NCI-H2227 (cell line): ENCODE results near the gene G6PC1.
"Not testable (repeated sequence)": the region's sequence is repeated elsewhere in the genome, so short reads cannot be mapped to it uniquely, and the experiment has no call there.

Source experiments
- DNase-seq: peaks from one replicate; lab custom pipeline; 2025; ENCODE audit not compliant: unreplicated experiment; lab: John Stamatoyannopoulos, UW

The G6PC1 gene

DNA sequence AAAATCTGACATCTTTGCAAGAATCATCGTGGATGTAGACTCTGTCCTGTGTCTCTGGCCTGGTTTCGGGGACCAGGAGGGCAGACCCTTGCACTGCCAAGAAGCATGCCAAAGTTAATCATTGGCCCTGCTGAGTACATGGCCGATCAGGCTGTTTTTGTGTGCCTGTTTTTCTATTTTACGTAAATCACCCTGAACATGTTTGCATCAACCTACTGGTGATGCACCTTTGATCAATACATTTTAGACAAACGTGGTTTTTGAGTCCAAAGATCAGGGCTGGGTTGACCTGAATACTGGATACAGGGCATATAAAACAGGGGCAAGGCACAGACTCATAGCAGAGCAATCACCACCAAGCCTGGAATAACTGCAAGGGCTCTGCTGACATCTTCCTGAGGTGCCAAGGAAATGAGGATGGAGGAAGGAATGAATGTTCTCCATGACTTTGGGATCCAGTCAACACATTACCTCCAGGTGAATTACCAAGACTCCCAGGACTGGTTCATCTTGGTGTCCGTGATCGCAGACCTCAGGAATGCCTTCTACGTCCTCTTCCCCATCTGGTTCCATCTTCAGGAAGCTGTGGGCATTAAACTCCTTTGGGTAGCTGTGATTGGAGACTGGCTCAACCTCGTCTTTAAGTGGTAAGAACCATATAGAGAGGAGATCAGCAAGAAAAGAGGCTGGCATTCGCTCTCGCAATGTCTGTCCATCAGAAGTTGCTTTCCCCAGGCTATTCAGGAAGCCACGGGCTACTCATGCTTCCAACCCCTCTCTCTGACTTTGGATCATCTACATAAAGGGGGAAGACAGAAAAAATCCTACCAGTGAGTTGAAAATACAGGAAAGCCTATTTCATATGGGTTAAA lies at the start of gene G6PC1:
Gene G6PC1, plus strand, starts transcription at position 340 of the 872 bp plus-strand sequence. Its CDS starts 78 bp downstream, at position 418.
- no peak for DNase-seq

DNA sequence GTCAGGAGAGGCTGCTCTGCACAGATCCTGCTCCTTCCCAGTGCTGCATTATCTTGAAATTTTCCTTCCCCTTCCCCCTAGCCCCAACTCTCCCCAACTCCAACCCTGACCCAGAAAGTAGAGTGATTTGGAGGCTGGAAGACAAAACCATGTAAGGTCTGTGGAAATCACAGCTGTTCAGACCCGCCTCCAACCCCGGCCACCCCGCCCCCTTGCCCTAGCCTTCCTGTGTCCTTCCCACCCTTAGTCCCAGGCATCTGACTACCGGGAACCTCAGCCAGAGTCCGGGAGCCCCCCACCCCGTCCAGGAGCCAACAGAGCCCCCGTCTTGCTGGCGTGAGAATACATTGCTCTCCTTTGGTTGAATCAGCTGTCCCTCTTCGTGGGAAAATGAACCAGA lies 49.6 kb upstream of the G6PC1 start, which contains the start of gene AOC3:
Gene AOC3, plus strand, starts transcription at position 246 of the 400 bp plus-strand sequence. Its CDS starts 145 bp downstream, at position 391.
- no peak for DNase-seq

DNA sequence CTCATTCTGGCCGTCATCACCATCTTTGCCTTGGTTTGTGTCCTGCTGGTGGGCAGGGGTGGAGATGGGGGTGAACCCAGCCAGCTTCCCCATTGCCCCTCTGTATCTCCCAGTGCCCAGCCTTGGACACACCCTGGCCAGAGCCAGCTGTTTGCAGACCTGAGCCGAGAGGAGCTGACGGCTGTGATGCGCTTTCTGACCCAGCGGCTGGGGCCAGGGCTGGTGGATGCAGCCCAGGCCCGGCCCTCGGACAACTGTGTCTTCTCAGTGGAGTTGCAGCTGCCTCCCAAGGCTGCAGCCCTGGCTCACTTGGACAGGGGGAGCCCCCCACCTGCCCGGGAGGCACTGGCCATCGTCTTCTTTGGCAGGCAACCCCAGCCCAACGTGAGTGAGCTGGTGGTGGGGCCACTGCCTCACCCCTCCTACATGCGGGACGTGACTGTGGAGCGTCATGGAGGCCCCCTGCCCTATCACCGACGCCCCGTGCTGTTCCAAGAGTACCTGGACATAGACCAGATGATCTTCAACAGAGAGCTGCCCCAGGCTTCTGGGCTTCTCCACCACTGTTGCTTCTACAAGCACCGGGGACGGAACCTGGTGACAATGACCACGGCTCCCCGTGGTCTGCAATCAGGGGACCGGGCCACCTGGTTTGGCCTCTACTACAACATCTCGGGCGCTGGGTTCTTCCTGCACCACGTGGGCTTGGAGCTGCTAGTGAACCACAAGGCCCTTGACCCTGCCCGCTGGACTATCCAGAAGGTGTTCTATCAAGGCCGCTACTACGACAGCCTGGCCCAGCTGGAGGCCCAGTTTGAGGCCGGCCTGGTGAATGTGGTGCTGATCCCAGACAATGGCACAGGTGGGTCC lies 49.0 kb upstream of the G6PC1 start:
- not testable (repeated sequence) for DNase-seq

DNA sequence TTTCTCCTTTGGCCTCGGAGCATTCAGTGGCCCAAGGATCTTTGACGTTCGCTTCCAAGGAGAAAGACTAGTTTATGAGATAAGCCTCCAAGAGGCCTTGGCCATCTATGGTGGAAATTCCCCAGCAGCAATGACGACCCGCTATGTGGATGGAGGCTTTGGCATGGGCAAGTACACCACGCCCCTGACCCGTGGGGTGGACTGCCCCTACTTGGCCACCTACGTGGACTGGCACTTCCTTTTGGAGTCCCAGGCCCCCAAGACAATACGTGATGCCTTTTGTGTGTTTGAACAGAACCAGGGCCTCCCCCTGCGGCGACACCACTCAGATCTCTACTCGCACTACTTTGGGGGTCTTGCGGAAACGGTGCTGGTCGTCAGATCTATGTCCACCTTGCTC lies 48.2 kb upstream of the G6PC1 start:
- no peak for DNase-seq

DNA sequence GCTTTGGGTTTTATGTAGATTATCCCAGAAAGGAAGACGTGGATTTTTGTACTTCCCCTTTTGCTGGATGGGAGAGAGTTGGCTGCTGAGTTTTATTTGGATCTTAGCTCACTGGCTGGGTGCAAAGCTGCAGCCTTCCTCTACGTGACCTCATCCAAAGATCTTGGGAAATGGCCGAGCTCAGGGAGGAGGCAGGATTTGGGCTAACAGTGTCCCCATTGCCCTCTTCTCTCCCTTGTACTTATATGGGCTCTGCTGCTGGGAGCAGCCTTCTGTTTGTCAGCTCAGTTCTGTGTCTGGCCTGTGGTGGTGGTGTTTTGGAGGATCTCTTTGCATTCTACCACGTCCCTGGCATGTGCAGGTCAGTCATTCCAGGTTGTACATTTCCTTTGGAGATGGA lies 47.6 kb upstream of the G6PC1 start:
- DNase-seq = no peak

DNA sequence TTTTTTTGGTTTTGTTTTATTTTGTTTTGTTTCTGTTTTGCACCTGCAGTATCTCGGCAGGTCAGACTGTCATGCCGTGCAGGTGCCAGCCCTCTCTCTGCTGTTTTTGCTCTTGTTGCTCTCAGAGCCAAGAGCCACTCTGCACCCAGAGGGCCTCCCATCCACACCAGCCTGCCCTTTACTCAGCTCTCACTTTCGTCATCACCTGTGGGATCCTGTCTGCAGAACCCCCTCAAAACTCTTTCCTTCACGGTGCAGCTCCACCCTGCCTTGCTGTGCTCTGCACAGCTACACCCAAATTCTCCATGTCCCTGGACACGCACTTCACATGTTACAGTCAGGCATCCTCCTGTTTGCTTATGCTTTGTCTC lies 47.0 kb upstream of the G6PC1 start:
- DNase-seq = no peak

DNA sequence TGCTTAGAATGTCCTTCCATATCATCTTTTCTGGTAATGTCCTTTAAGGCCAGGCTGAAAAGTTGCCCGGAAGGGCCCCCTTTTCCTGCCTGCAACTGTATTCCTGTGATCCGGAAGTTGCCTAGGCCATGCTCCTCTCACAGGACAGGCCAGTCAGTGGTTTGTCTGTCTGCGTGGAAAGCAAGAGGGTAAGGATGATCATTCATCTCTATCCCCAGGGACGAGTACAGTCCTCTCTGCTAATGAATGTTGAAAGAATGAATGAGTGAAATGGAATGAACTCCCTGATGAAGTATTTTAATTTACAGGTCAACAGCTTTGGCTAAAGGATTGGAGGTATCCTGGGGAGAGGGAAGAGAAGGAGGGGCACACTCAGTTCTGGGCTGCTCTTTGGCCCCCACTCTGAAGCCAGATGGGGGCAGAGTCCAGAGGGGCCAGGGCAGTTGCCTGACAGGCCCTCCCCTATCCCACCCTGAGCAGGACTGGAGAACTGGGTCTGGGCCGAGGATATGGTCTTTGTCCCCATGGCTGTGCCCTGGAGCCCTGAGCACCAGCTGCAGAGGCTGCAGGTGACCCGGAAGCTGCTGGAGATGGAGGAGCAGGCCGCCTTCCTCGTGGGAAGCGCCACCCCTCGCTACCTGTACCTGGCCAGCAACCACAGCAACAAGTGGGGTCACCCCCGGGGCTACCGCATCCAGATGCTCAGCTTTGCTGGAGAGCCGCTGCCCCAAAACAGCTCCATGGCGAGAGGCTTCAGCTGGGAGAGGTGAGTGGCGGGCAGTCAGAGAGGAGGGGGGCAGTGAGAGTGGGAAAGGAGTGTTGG lies 46.4 kb upstream of the G6PC1 start:
- DNase-seq = no peak

DNA sequence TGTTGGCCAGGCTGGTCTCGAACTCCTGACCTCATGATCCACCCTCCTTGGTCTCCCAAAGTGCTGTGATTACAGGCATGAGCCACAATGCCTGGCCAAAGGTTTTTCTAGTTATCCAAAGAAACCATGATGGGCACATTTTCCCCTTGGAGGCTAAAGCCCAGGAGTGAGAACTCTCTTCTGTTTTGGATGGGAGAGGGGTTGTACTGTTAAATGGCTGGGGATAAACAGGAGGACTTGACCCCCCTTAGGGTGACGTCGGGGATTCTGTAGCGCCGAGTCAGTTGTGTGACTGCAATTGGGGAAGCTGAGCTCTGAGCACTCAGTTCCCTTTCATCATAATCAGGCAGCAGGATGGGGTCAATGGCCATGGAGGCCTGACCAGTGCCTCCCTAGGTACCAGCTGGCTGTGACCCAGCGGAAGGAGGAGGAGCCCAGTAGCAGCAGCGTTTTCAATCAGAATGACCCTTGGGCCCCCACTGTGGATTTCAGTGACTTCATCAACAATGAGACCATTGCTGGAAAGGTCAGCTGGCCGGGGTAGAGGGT lies 45.5 kb upstream of the G6PC1 start:
- DNase-seq = no peak

DNA sequence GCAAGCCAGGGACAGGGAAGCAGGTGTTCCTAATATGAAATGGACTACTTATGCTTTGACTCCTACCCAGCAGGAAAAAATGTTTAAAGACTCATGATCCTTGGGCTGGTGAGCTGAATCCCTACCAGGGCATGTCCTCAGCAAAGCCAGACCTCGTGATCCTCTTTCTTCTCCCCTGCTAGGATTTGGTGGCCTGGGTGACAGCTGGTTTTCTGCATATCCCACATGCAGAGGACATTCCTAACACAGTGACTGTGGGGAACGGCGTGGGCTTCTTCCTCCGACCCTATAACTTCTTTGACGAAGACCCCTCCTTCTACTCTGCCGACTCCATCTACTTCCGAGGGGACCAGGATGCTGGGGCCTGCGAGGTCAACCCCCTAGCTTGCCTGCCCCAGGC lies 44.5 kb upstream of the G6PC1 start:
- DNase-seq = not testable (repeated sequence)

DNA sequence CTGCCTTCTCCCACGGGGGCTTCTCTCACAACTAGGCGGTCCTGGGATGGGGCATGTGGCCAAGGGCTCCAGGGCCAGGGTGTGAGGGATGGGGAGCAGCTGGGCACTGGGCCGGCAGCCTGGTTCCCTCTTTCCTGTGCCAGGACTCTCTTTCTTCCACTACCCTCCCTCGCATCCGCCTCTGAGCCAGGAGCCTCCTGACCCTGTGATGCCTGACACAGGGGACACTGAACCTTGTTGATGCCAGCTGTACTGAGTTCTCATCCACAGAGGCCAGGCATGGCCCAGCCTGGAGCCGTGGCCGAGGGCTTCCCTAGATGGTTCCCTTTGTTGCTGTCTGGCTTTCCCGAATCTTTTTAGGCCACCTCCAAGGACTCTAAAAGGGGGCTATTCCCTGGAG lies 44.1 kb upstream of the G6PC1 start:
- not testable (repeated sequence) for DNase-seq

DNA sequence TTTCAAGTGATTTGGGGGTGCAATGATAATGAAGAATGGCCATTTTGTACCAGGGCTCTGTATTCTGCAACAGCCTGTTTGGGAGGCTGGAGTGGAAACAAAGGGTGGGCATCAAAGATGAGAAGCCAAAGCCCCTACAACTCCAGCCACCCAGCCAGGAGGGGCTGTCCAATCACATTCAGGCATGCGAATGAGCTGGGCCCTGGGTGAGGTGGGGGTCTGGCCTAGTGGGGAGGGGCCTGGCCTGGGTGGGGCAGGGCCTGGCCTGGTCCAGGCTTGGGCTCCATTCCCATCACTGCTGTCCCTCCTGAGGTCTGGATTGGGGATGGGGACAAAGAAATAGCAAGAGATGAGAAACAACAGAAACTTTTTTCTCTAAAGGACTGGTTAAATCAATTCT lies 43.2 kb upstream of the G6PC1 start:
- no peak for DNase-seq

DNA sequence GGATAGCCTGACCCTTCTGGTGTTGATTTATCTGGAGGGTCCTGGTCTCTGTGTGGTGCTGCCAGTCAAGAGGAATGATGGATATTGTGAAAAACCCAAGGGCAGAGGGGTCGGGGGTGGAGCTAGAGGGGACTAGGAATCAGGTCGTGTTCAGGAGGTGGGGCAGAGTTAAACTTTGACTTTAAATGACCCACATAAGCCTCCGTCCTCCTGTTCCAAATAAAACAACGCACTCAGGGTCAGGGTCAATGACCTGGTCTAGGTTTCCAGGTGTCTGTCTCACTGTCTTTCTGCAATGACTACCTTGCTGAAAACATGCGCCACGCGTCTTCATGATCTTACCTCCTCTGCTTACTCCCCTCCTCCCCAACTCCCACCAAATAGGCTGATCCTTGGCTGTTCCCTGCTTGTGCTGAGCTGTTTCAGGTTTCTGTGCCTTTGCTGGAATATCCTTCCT lies 34.9 kb upstream of the G6PC1 start:
- no peak for DNase-seq

DNA sequence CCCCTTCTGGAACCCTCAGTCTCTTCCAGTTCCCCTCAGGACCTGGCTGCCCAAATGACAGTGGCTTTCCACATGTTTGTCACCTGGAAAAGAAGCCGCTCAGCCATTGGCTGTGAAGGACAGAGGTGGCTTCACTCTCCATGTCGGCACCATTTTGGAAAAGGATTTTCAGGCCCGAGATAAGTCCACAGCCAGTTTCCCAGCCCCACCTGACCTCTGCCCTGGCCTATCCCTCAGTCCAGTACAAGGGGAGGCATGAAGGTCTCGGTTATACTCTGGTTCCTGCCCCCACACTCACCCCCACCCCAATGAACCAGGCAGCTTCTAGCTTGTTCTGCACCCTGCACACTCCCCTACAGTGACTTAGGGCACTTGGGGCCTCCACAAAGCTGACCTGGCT lies 34.4 kb upstream of the G6PC1 start:
- no peak for DNase-seq

DNA sequence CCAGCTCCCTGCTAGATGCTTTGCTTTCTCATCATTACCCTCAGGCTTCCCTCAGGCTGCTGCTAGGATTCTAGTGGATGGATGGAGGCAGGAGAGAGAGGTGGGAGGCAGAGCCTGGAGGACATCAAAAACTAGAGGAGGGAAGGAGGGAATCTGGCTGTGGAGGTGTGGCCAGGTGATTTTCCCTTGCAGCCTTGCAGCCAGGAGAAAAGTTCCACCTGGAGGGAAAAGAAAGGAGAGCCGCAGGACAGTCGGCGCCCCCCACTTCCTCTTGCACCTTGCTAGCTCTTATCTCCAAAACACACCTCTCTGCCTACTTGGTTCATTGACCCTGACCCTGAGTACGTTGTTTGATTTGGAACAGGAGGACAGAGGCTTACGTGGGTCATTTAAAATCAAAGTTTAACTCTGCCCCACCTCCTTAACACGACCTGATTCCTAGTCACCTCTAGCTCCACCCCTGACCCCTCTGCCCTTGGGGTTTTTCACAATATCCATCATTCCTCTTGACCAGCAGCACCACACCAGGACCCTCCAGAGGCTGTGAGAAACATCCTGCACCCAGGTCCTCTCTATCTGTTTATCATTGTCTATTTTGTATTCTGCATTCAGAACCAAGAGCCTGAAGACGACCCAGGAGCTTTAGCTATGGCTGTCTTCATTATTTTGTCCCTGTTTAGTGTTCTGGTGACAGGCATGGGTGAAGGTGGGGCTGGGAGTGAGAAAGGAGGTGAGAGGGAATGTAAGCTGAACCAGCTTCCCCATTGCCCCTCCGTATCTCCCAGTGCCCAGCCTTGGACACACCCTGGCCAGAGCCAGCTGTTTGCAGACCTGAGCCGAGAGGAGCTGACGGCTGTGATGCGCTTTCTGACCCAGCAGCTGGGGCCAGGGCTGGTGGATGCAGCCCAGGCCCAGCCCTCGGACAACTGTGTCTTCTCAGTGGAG lies 33.7 kb upstream of the G6PC1 start:
- no peak for DNase-seq

DNA sequence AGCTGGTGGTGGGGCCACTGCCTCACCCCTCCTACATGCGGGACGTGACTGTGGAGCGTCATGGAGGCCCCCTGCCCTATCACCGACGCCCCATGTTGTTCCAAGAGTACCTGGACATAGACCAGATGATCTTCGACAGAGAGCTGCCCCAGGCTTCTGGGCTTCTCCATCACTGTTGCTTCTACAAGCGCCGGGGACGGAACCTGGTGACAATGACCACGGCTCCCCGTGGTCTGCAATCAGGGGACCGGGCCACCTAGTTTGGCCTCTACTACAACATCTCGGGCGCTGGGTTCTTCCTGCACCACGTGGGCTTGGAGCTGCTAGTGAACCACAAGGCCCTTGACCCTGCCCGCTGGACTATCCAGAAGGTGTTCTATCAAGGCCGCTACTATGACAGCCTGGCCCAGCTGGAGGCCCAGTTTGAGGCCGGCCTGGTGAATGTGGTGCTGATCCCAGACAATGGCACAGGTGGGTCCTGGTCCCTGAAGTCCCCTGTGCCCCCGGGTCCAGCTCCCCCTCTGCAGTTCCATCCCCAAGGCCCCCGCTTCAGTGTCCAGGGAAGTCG lies 32.8 kb upstream of the G6PC1 start:
- DNase-seq = not testable (repeated sequence)

DNA sequence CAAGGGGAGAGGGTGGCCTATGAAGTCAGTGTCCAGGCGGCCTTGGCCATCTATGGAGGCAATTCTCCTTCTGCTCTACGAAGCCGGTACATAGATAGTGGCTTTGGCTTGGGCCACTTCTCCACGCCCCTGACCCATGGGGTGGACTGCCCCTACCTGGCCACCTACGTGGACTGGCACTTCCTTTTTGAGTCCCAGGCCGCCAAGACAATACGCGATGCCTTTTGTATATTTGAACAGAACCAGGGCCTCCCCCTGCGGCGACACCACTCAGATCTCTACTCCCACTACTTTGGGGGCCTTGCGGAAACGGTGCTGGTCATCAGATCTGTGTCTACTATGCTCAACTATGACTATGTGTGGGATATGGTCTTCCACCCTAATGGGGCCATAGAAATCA lies 32.3 kb upstream of the G6PC1 start:
- no peak for DNase-seq

DNA sequence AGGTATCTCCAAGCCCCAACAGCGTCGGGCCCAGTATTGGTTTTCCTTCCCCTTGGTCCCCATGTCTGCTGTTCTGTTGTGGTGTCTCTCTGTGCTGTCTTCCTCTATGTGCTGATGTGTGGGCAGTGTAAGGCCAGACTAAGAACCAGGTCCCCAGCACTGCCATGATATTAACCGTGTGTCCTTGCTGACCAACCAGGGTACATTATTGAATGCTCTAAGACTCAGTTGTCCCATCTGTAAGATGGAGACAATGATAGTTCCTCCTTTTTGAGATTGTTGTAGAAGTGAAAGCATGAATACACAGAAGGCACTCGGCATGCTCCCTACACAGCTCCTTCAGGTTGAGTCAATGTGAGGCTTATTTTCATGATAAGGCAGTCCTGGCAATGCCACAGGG lies 29.0 kb upstream of the G6PC1 start:
- no peak for DNase-seq

DNA sequence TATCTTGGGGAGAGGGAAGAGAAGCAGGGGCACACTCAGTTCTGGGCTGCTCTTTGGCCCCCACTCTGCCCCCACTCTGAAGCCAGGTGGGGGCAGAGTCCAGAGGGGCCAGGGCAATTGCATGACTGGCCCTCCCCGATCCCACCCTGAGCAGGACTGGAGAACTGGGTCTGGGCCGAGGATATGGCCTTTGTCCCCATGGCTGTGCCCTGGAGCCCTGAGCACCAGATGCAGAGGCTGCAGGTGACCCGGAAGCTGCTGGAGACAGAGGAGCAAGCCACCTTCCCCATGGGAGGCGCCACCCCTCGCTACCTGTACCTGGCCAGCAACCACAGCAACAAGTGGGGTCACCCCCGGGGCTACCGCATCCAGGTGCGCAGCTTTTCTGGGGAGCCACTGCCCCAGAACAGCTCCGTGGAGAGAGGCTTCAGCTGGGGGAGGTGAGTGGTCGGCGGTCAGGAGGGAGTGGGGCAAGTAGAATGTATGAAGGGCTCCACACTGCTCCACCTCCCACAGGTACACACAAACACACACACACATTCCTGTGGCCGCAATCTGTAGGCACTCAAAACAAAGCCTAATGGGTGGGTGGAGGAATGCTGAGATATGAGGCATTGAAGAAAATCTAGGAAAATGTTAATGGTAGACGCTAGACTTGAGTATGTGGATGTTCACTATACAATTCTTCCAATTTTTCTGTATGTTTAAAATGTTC lies 28.2 kb upstream of the G6PC1 start:
- DNase-seq = no peak

DNA sequence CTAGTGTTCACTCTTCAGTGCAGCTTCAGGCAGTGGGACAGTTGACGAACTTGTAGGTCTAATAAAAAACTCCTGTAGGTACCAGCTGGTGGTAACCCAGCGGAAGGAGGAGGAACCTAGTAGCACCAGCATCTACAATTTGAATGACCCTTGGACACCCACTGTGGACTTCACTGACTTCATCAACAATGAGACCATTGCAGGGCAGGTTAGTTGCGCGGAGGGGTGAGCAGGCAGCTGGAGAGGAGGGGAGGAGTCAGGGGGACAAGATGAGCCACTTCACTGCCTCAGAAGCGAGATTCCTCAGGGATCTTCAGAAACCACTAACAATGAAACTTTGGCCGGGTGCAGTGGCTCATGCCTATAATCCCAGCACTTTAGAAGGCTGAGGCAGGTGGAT lies 27.3 kb upstream of the G6PC1 start:
- no peak for DNase-seq
